HCT116 (cell line): Measurements from ENCODE around the gene SPTBN1. TPM values are rescaled to one million over a fixed set of nuclear protein-coding genes. Genes with fewer than 3 reads are reported as not detected.

Experiments
- ATAC-seq: fragments of 200-7000 bp; cut with Tn5 transposase; 2 replicates; pipeline ENCODE4 v1.9.1; 2020; ENCODE audit warnings: mild to moderate bottlenecking, moderate library complexity
- BruUV-seq: library from RNA; stranded (reverse); fragments of 400-500 nt; replicated peaks from 2 replicates; lab custom pipeline; 2021; lab: Mats Ljungman, UMichigan
- CTCF ChIA-PET: fragments of 300-600 bp; sonication (Branson Sonifier 250); formaldehyde crosslinking; loops from one replicate; lab custom pipeline; 2021; ENCODE audit warnings: antibody characterized with exemption; lab: Charles Lee
- POLR2A ChIA-PET: fragments of 300-600, 350-600 bp; sonication (Branson Sonifier 250); formaldehyde crosslinking; loops from one replicate; lab custom pipeline; 2021; ENCODE audit warnings: antibody characterized with exemption; lab: Charles Lee
- RAD21 ChIA-PET, 2 experiments: fragments of 300-600 bp; sonication (Branson Sonifier 250); formaldehyde crosslinking; loops; one replicate each; lab custom pipeline; 2023; ENCODE audit warnings: low total read pairs in 2 of 2; ENCODE audit not compliant: uncharacterized antibody in 2 of 2, unreplicated experiment in 2 of 2, low non-redundant PET in 1 of 2; lab: Charles Lee
- DNase-seq: peaks from one replicate; pipeline ENCODE4 v3.0.0-alpha.2; 2010; ENCODE audit warnings: low read depth, low spot score
- H2AFZ ChIP-seq: fragments of 200-600 bp; shearing (Covaris generic), sonication (generic); 2 replicates; pipeline ENCODE4 v1.6.1; 2017; ENCODE audit warnings: low read depth, mixed run types, mixed read lengths, antibody characterized with exemption, low read length; ENCODE audit not compliant: poor library complexity, severe bottlenecking
- H3K27ac ChIP-seq: 2 replicates; pipeline ENCODE4 v1.5.1; 2012; ENCODE audit warnings: low read depth, low read length
- H3K27me3 ChIP-seq: fragments of 200-600 bp; sonication (generic); 2 replicates; pipeline ENCODE4 v1.6.1; 2016; ENCODE audit warnings: mixed run types, low read length, mixed read lengths; ENCODE audit not compliant: insufficient read depth
- H3K36me3 ChIP-seq, 2 experiments: fragments of 200-500 bp in 1 of 2; fragments of 200-600 bp in 1 of 2; sonication (Bioruptor generic) in 1 of 2; sonication (generic) in 1 of 2; 2 replicates each; pipeline versions ENCODE4 v1.5.1 to v1.6.1; 2014 to 2016; ENCODE audit warnings: low read length in 2 of 2, inconsistent platforms in 1 of 2, mixed read lengths in 1 of 2, mixed run types in 1 of 2; ENCODE audit not compliant: insufficient read depth in 2 of 2, control insufficient read depth in 1 of 2
- H3K4me1 ChIP-seq, 2 experiments: fragments of 200-600 bp in 1 of 2; sonication (generic) in 1 of 2; 2 replicates each; pipeline versions ENCODE4 v1.5.1 to v1.6.1; 2012 to 2017; ENCODE audit warnings: low read length in 2 of 2, inconsistent platforms in 1 of 2, mild to moderate bottlenecking in 1 of 2, mixed read lengths in 1 of 2, mixed run types in 1 of 2, moderate library complexity in 1 of 2; ENCODE audit not compliant: insufficient read depth in 2 of 2, control insufficient read depth in 1 of 2
- H3K4me2 ChIP-seq: fragments of 200-600 bp; sonication (generic); 2 replicates; pipeline ENCODE4 v1.6.1; 2017; ENCODE audit warnings: mixed run types, low read length, mixed read lengths
- H3K4me3 ChIP-seq, 2 experiments: fragments of 200-600 bp in 1 of 2; sonication (generic) in 1 of 2; replicated peaks in 1 of 2; 2 replicates each; pipeline ENCODE4 v1.5.1; 2011 to 2016; ENCODE audit warnings: low read length in 2 of 2, control low read depth in 1 of 2, low read depth in 1 of 2, mild to moderate bottlenecking in 1 of 2, mixed read lengths in 1 of 2, mixed run types in 1 of 2
- H3K79me2 ChIP-seq: fragments of 200-600 bp; sonication (generic); 2 replicates; pipeline ENCODE4 v1.6.1; 2017; ENCODE audit warnings: mild to moderate bottlenecking, mixed run types, low read length, moderate library complexity, mixed read lengths; ENCODE audit not compliant: insufficient read depth
- H3K9ac ChIP-seq: fragments of 200-600 bp; sonication (generic); 2 replicates; pipeline ENCODE4 v1.6.1; 2016; ENCODE audit warnings: low read length, mixed read lengths
- H3K9me2 ChIP-seq: fragments of 200-600 bp; sonication (generic), shearing (Covaris generic); 2 replicates; pipeline ENCODE4 v1.6.1; 2017; ENCODE audit warnings: mixed run types, mild to moderate bottlenecking, moderate library complexity; ENCODE audit not compliant: insufficient read depth
- H3K9me3 ChIP-seq, 2 experiments: fragments of 200-500 bp in 1 of 2; fragments of 200-600 bp in 1 of 2; sonication (Bioruptor generic) in 1 of 2; sonication (generic) in 1 of 2; 2 replicates each; pipeline ENCODE4 v1.6.1; 2014 to 2017; ENCODE audit warnings: low read length in 2 of 2, mixed read lengths in 2 of 2, inconsistent platforms in 1 of 2, low read depth in 1 of 2, mild to moderate bottlenecking in 1 of 2, mixed run types in 1 of 2, moderate library complexity in 1 of 2; ENCODE audit not compliant: control insufficient read depth in 1 of 2, insufficient read depth in 1 of 2
- H4K20me1 ChIP-seq: fragments of 200-600 bp; sonication (generic), shearing (Covaris generic); 2 replicates; pipeline ENCODE4 v1.6.1; 2017; ENCODE audit warnings: mixed run types, mild to moderate bottlenecking, moderate library complexity; ENCODE audit not compliant: insufficient read depth
- CBX3 ChIP-seq: IDR thresholded peaks from 2 replicates; pipeline ENCODE4 v1.6.1; 2012; ENCODE audit warnings: low read depth
- CTCF ChIP-seq, 3 experiments: fragments of 200-600 bp in 1 of 3; sonication (generic) in 1 of 3; IDR thresholded peaks in 2 of 3; conservative IDR thresholded peaks in 1 of 3; 2 replicates each; pipeline ENCODE4 v1.5.1; 2012 to 2017; ENCODE audit warnings: low read depth in 2 of 3, low read length in 2 of 3, antibody characterized with exemption in 1 of 3, borderline replicate concordance in 1 of 3, control low read depth in 1 of 3, mild to moderate bottlenecking in 1 of 3, mixed read lengths in 1 of 3, mixed run types in 1 of 3, moderate library complexity in 1 of 3; ENCODE audit not compliant: insufficient read depth in 1 of 3
- ELF1 ChIP-seq: IDR thresholded peaks from 2 replicates; pipeline ENCODE4 v1.6.1; 2012; ENCODE audit warnings: low read depth, borderline replicate concordance
- JUND ChIP-seq: IDR thresholded peaks from 2 replicates; pipeline ENCODE4 v1.6.1; 2012
- RAD21 ChIP-seq: IDR thresholded peaks from 2 replicates; pipeline ENCODE4 v1.6.1; 2012; ENCODE audit warnings: low read depth, mild to moderate bottlenecking
- TCF7L2 ChIP-seq: IDR thresholded peaks from 2 replicates; pipeline ENCODE4 v1.7.0; 2011; ENCODE audit warnings: borderline replicate concordance, inconsistent platforms; ENCODE audit not compliant: insufficient read depth, insufficient read length; ENCODE audit errors: extremely low read depth
- ZNF274 ChIP-seq: fragments of 200-500 bp; sonication (Bioruptor generic); IDR thresholded peaks from 2 replicates; pipeline ENCODE4 v1.6.1; 2014; ENCODE audit warnings: mild to moderate bottlenecking, low read depth, low read length, inconsistent platforms
- intact Hi-C: fragments of 100-400 bp; cut with micrococcal nuclease; formaldehyde crosslinking; loops from 2 replicates; pipeline ENCODE4 v1.10.0; 2022
- total RNA-seq: library from RNA; stranded (reverse); gene quantifications from one replicate; pipeline ENCODE4 v1.2.1, GENCODE V29; 2021; ENCODE audit not compliant: unreplicated experiment

The SPTBN1 gene
- total RNA-seq, 1 experiment from 2014 or later: 84.4 TPM

GRCh38 chr2:54672590-54673456, 216.7 kb downstream of the SPTBN1 start:
- Histone ChIP-seq H3K4me3 (no peak overlapping the region), H3K4me2 (no peak overlapping the region), H3K27me3 (no peaks in the 10 kb centered on the region), H3K27ac (no peak overlapping the region), H3K9me3 (no peaks in the 10 kb centered on the region), H3K36me3 (peaks cover 6 to 10% of the 10 kb centered on the region in 2 experiments; a peak in 2 of 4 replicates), H2AFZ (no peak overlapping the region), H3K9me2 (no peaks in the 10 kb centered on the region), H3K79me2 (no peaks in the 10 kb centered on the region), H3K4me1 (no peaks in the 10 kb centered on the region; a peak in 1 of 4 replicates), H4K20me1 (no peaks in the 10 kb centered on the region), H3K9ac (no peak overlapping the region)
- ChIA-PET POLR2A (interaction anchor here (0.6 kb wide), 1 partner anchor 443 kb away, joined by 3 read pairs; no protein-coding TSS in a partner anchor), CTCF (no interaction called here), RAD21 (interaction anchor here in 1 of 2 experiments (0.7 kb wide), 1 partner anchor 165 kb away, joined by 3 read pairs; no protein-coding TSS in a partner anchor)
- no peak for TF ChIP-seq CTCF (IDR thresholded peaks at IDR 0.05 in 2 of 3, conservative IDR thresholded peaks at IDR 0.05 in 1 of 3; ENCODE audit: borderline replicate concordance in 1 of 3, insufficient read depth in 1 of 3, low read depth in 2 of 3, low read length in 2 of 3)
- no peak for TF ChIP-seq JUND
- TF ChIP-seq RAD21: no peak
- TF ChIP-seq CBX3: no peak
- no peak for TF ChIP-seq ZNF274
- no peak for TF ChIP-seq TCF7L2
- no peak for TF ChIP-seq ELF1
- intact Hi-C loops: no loop called here
- BruUV-seq: no TSS peak
- ATAC-seq (no peak), DNase-seq (no peak)
